GM12891 (cell line): ENCODE results near the gene DOK5.

ENCODE experiments used
- POLR2A ChIP-seq: IDR thresholded peaks from 2 replicates; pipeline ENCODE4 v1.6.1; 2011; ENCODE audit warnings: low read depth, low read length, control low read depth
- POLR2AphosphoS5 ChIP-seq: IDR thresholded peaks from 2 replicates; pipeline ENCODE4 v1.6.1; 2011; ENCODE audit warnings: low read depth, low read length, control low read depth
- SPI1 ChIP-seq: IDR thresholded peaks from 2 replicates; pipeline ENCODE4 v1.6.1; 2011; ENCODE audit warnings: low read depth, low read length, control low read depth
- TAF1 ChIP-seq: IDR thresholded peaks from 2 replicates; pipeline ENCODE4 v1.6.1; 2011; ENCODE audit warnings: low read depth, low read length, control low read depth

- TF ChIP-seq POLR2AphosphoS5 (no peak), POLR2A (no peak), TAF1 (no peak), SPI1 (no peak)
These were observed 82.6 kb downstream of the DOK5 start for GRCh38 chr20:54557806-54558590.
